ENCODE data around the gene PDE8A.
A peak's percentile ranks its signal among the peaks of the same experiment; 100 is the strongest.
"Not testable (repeated sequence)": the region's sequence is repeated elsewhere in the genome, so short reads cannot be mapped to it uniquely, and the experiment has no call there.

PDE8A gene

DNA sequence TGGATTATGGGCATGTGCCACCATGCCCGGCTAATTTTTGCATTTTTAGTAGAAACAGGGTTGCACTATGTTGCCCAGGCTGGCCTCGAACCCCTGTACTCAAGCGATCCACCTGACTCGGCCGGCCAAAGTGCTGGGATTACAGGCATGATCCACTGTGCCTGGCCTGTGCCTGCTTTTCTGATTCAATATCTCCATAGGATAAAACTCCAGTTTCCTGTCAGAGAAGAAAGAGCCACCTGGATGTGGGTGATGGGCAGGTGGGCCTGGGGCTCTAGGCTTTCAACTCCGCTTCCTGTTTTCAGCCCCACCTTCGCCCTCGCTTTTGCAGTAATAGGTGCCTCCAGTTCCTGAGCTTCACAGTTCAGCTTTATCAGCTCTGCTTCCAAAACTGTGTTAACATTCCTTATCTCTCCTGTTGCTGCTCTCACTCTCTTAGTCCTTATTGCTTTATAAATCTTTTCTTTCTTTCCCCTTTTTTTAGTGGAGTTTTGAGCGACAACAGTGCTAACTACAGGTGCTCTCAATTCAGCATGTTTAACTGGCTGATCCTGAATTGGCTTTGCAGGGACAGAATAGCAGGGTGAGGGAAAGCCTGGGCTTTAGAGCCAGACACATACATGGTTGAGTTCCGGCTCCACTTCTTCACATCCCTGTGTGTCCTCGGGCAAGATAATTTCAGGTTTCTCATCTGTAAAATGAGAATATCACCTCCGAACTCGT, 21.1 kb upstream of the PDE8A start:
- DNase-seq, result no peak

- DNase-seq, result no peak
Measured at GRCh38 chr15:84961114-84961452, 20.6 kb upstream of the PDE8A start.

GRCh38 chr15:84961707-84962106, 19.9 kb upstream of the PDE8A start:
- DNase-seq, result no peak

- DNase-seq, result no peak
Measured at GRCh38 chr15:84962955-84963354, 18.7 kb upstream of the PDE8A start.

GRCh38 chr15:84967380-84967779, 14.3 kb upstream of the PDE8A start:
- DNase-seq, result no peak

- no peak for DNase-seq
Measured at GRCh38 chr15:84968301-84968700, 13.4 kb upstream of the PDE8A start.

- no peak for DNase-seq
Measured at GRCh38 chr15:84969257-84969656, 12.4 kb upstream of the PDE8A start.

GRCh38 chr15:84970843-84971242, 10.8 kb upstream of the PDE8A start:
- DNase-seq, result no peak

GRCh38 chr15:84973492-84974460, 7.9 kb upstream of the PDE8A start:
- no peak for DNase-seq

GRCh38 chr15:84975871-84976351, 5.7 kb upstream of the PDE8A start:
- DNase-seq, result no peak

- DNase-seq, result no peak
Measured at GRCh38 chr15:84976746-84977345, 4.8 kb upstream of the PDE8A start.

GRCh38 chr15:84979651-84980050, 2.0 kb upstream of the PDE8A start:
- DNase-seq, result peak; percentile 36

DNA sequence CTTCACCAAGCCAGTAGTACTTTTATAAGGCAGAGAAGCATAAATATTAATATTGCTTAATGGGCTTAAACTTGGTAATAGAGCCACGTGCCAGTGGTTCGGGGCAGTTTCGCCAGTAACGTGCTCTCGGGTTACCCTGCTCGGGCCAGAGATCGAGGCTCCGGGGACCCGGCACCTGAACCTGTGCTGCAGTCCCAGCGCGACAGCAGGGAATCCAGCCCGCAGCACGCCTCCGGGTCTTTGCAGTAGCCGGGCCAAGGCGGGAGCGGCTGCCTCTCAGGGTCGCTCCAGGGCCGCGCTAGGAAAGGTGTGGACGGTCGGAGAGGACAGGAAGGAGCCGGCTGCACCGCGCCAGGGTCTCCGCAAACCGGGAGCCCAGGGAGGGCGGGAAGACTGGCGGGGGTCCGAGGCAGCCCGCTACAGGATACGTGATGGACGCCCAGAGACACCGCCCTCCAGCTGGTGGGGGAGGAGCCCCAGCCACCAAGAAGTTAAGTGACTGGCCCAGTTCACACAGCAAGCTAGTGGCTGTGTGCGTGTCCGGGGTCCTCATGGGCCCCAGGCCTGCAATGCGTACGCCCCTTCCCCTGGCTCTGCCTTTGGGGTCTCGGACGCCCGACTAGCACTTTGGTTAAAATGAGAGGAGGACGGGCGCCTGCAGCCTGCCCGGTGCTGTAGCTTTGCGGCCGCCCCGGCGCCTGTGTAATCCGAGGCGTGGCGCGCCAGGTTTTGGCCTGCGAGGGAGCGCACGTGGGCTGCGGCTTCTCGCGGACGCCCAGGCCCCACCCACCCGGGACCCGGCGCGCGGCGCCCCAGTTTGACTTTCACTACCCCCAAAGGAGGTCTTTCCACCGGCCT, 1.2 kb upstream of the PDE8A start:
- DNase-seq, result peak; percentile 99

GRCh38 chr15:84981054-84981710, 474 bp upstream of the PDE8A start:
- DNase-seq, result peak; percentile 97

GRCh38 chr15:84982301-84982920, 755 bp downstream of the PDE8A start:
- DNase-seq, result peak; percentile 83

GRCh38 chr15:84983294-84983693, 1.6 kb downstream of the PDE8A start:
- no peak for DNase-seq

- no peak for DNase-seq
Measured at GRCh38 chr15:84983711-84984110, 2.1 kb downstream of the PDE8A start.

DNA sequence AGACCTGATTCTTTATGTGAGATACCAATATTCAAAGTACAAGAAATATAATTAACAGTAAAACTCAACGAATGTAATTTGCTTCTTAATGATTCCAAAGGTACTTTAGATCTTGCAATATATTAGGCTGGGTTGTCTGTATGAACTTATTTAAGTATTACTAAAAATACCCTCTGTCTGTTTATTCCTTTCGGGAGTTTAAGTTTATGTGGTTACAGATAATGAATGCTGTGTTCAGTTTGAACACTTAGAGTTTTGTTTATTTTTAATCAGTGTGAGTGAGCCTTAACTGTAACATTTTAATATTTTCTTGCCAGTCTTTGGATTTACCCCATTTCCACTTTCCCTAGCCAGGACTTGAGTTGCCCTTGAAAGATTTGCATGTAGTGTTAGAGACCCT, 3.5 kb downstream of the PDE8A start:
- DNase-seq, result no peak

DNA sequence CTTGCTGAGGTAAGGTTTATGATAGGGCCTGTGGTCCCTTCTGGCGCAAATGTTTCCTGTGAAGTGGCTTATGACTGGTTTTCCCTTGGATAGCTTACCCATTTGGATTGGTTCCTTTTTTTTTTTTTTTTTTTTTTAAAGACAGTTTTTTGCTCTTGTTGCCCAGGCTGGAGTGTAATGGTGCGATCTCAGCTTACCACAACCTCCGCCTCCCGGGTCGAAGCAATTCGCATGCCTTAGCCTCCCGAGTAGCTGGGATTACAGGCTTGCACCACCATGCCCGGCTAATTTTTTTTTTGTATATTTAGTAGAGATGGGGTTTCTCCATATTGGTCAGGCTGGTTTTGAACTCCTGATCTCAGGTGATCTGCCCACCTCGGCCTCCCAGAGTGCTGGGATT, 5.7 kb downstream of the PDE8A start:
- DNase-seq, result not testable (repeated sequence)

DNA sequence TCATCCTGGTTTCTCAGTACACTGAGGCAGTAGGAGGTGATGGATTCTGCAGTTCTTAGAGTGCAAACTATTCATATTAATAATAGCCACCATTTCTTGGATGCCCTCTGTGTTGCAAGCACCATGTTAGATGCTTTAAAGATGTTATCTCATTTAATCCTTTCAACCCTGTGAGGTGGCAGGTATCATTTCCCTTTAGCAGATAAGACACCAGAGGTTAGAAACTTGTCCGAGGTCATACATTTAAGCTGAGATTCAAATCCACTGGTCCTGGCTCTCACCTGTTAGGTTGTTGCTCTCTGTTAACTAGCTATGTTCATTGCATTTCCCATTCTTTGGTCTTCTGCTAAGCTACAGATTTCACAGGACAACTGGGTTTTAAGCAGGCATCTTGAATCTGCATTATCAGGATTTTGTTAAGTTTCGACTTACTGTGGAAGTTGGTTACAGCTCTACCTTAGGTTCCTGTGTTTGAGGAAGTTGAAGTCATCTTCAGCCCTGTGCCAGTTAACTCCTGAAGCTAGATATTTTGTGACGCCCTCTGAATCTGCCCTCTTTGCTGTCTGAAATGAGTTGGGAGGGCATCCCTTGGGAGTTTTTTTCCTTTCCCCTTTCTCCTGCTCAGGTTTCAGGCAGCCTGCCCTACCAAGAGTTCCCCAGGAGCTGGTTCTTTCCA, 6.4 kb downstream of the PDE8A start:
- DNase-seq, result no peak

All from right kidney (tissue), 1 donor.